Measurements from ENCODE around the gene CCL7. TPM values are rescaled to one million over a fixed set of nuclear protein-coding genes. Genes with fewer than 3 reads are reported as not detected.
A peak's percentile ranks its signal among the peaks of the same experiment; 100 is the strongest.

Gene CCL7
- total RNA-seq, 1 experiment from 2014 or later, result not detected

GRCh38 chr17:34312080-34312479 lies 42.1 kb downstream of the CCL7 start:
- no peak for DNase-seq
- H3K9me3 ChIP-seq (ENCODE audit: low read length), result no peaks in the 10 kb centered on the region
- no peaks in the 10 kb centered on the region for H4K20me1 ChIP-seq (ENCODE audit: insufficient read depth, low read depth, low read length)
- no peaks in the 10 kb centered on the region for H3K4me1 ChIP-seq (ENCODE audit: low read length)
- H3K36me3 ChIP-seq (ENCODE audit: insufficient read depth, low read length), result no peaks in the 10 kb centered on the region
- H3K9ac ChIP-seq (ENCODE audit: low read length), result no peak overlapping the region
- H2AFZ ChIP-seq (ENCODE audit: low read length), result no peak overlapping the region
- no peaks in the 10 kb centered on the region for H3K9me2 ChIP-seq (replicated peaks; ENCODE audit: insufficient read depth, low read length)
- H3K27ac ChIP-seq (ENCODE audit: low read length), result no peak overlapping the region
- H3K4me3 ChIP-seq (ENCODE audit: low read length), result no peak overlapping the region
- no peaks in the 10 kb centered on the region for H3K79me2 ChIP-seq (ENCODE audit: low read length)
- H3K4me2 ChIP-seq (ENCODE audit: low read depth, low read length, poor library complexity, severe bottlenecking), result no peak overlapping the region
- no peaks in the 10 kb centered on the region for H3K27me3 ChIP-seq (ENCODE audit: low read length)

- Histone ChIP-seq H3K4me3 (ENCODE audit: low read length) (no peak overlapping the region), H3K79me2 (ENCODE audit: low read length) (no peaks in the 10 kb centered on the region), H3K4me1 (ENCODE audit: low read length) (no peaks in the 10 kb centered on the region), H3K27me3 (ENCODE audit: low read length) (no peaks in the 10 kb centered on the region), H3K36me3 (ENCODE audit: insufficient read depth, low read length) (no peaks in the 10 kb centered on the region), H3K4me2 (ENCODE audit: low read depth, low read length, poor library complexity, severe bottlenecking) (no peak overlapping the region), H3K9ac (ENCODE audit: low read length) (no peak overlapping the region), H3K27ac (ENCODE audit: low read length) (no peak overlapping the region), H4K20me1 (ENCODE audit: insufficient read depth, low read depth, low read length) (no peaks in the 10 kb centered on the region), H2AFZ (ENCODE audit: low read length) (no peak overlapping the region), H3K9me2 (replicated peaks; ENCODE audit: insufficient read depth, low read length) (no peaks in the 10 kb centered on the region), H3K9me3 (ENCODE audit: low read length) (no peaks in the 10 kb centered on the region)
- no peak for DNase-seq
Observed at GRCh38 chr17:34313164-34313563, 43.1 kb downstream of the CCL7 start.

DNA sequence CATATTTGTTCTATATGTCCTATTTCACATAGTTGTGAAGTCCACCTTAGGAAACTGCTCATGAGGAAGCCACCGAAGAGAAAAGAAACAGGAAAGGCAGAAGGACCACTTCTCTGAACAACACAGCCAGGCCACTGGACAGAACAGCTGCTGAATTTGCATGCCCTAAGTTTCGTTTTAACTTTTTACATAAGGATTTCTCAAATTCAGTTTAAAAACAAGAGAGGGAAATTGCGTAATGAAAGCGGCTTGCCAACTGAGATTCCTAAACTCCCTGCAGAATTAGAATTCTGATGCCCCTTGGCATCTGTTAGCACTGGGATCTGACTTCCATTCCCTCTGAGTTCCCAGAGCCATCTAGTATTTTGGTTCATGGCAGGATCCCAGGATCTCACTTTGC lies 44.3 kb downstream of the CCL7 start:
- no peak overlapping the region for H3K9ac ChIP-seq (ENCODE audit: low read length)

DNA sequence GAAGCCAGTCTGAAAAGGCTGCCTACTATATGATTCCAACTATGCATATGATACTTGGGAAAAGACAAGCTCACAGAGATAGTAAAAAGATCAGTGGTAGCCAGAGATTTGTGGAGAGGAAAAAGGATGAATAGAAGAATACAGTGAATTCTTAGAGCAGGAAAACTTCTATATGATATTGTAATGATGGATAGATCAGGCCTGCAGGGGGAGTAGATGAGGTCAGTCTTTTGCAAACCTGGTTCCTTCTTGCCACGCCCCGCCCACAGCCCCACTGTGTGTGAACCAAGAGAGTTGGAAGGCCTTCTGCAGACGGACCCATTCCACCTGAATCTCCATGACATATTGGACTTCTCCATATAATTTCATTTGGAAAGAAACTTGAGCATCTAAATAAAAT lies 48.5 kb downstream of the CCL7 start:
- Histone ChIP-seq H3K79me2 (ENCODE audit: low read length) (no peaks in the 10 kb centered on the region), H3K4me3 (ENCODE audit: low read length) (no peak overlapping the region), H3K9ac (ENCODE audit: low read length) (no peak overlapping the region), H2AFZ (ENCODE audit: low read length) (no peak overlapping the region), H3K9me3 (ENCODE audit: low read length) (no peaks in the 10 kb centered on the region), H3K4me2 (ENCODE audit: low read depth, low read length, poor library complexity, severe bottlenecking) (no peak overlapping the region), H3K27me3 (ENCODE audit: low read length) (no peaks in the 10 kb centered on the region), H3K9me2 (replicated peaks; ENCODE audit: insufficient read depth, low read length) (no peaks in the 10 kb centered on the region), H3K36me3 (ENCODE audit: insufficient read depth, low read length) (no peaks in the 10 kb centered on the region), H4K20me1 (ENCODE audit: insufficient read depth, low read depth, low read length) (no peaks in the 10 kb centered on the region), H3K27ac (ENCODE audit: low read length) (no peak overlapping the region), H3K4me1 (ENCODE audit: low read length) (no peaks in the 10 kb centered on the region)
- DNase-seq, result peak; percentile 76

More for the DNA sequence above, 44.3 kb downstream of the CCL7 start:
- Histone ChIP-seq H2AFZ (ENCODE audit: low read length) (no peak overlapping the region), H3K4me1 (ENCODE audit: low read length) (no peaks in the 10 kb centered on the region), H3K4me2 (ENCODE audit: low read depth, low read length, poor library complexity, severe bottlenecking) (no peak overlapping the region), H3K4me3 (ENCODE audit: low read length) (no peak overlapping the region), H3K36me3 (ENCODE audit: insufficient read depth, low read length) (no peaks in the 10 kb centered on the region), H3K27me3 (ENCODE audit: low read length) (no peaks in the 10 kb centered on the region), H3K9me3 (ENCODE audit: low read length) (no peaks in the 10 kb centered on the region), H4K20me1 (ENCODE audit: insufficient read depth, low read depth, low read length) (no peaks in the 10 kb centered on the region), H3K9me2 (replicated peaks; ENCODE audit: insufficient read depth, low read length) (no peaks in the 10 kb centered on the region), H3K79me2 (ENCODE audit: low read length) (no peaks in the 10 kb centered on the region), H3K27ac (ENCODE audit: low read length) (no peak overlapping the region)
- no peak for DNase-seq

GRCh38 chr17:34319039-34319483 lies 49.0 kb downstream of the CCL7 start, which contains the start of gene CCL8:
TSS of gene CCL8 (plus strand) at chr17:34319435. CDS start at chr17:34319502, 67 bp downstream.
- Histone ChIP-seq H3K36me3 (ENCODE audit: insufficient read depth, low read length) (no peaks in the 10 kb centered on the region), H2AFZ (ENCODE audit: low read length) (no peak within 1 kb of the TSS), H3K4me3 (ENCODE audit: low read length) (no peak within 1 kb of the TSS), H3K9ac (ENCODE audit: low read length) (no peak within 1 kb of the TSS), H3K4me1 (ENCODE audit: low read length) (no peaks in the 10 kb centered on the region), H3K9me3 (ENCODE audit: low read length) (no peaks in the 10 kb centered on the region), H3K4me2 (ENCODE audit: low read depth, low read length, poor library complexity, severe bottlenecking) (no peak within 1 kb of the TSS), H3K79me2 (ENCODE audit: low read length) (no peaks in the 10 kb centered on the region), H3K9me2 (replicated peaks; ENCODE audit: insufficient read depth, low read length) (no peaks in the 10 kb centered on the region), H4K20me1 (ENCODE audit: insufficient read depth, low read depth, low read length) (no peaks in the 10 kb centered on the region), H3K27me3 (ENCODE audit: low read length) (no peaks in the 10 kb centered on the region), H3K27ac (ENCODE audit: low read length) (no peak within 1 kb of the TSS)
- no peak for DNase-seq

Other genes with a start within 250 kb of the CCL7 start
- not detected in 2 replicates for gene CCL2, start 14.9 kb upstream of the CCL7 start, total RNA-seq (2014; rRNA removed; shearing (Covaris generic); ENCODE audit: low replicate concordance)
- gene CCL11, start 15.5 kb downstream of the CCL7 start, total RNA-seq (2014; rRNA removed; shearing (Covaris generic); ENCODE audit: low replicate concordance), result not detected in 2 replicates
- not detected in 2 replicates for gene CCL8, start 49.2 kb downstream of the CCL7 start, total RNA-seq (2014; rRNA removed; shearing (Covaris generic); ENCODE audit: low replicate concordance)
- gene CCL13, start 86.3 kb downstream of the CCL7 start, total RNA-seq (2014; rRNA removed; shearing (Covaris generic); ENCODE audit: low replicate concordance), result not detected in 2 replicates
- not detected in 2 replicates for gene CCL1, start 93.0 kb downstream of the CCL7 start, total RNA-seq (2014; rRNA removed; shearing (Covaris generic); ENCODE audit: low replicate concordance)

All from Karpas-422 (cell line).